Measurements from ENCODE around the gene SLC30A2. TPM values are rescaled to one million over a fixed set of nuclear protein-coding genes. Genes with fewer than 3 reads are reported as not detected.

The SLC30A2 gene
- total RNA-seq, 2 experiments from 2014 or later: not detected

- no peaks in the 10 kb centered on the region for H3K9me3 Mint-ChIP-seq
- no peak overlapping the region for H3K27ac Mint-ChIP-seq
- no peaks in the 10 kb centered on the region for H3K36me3 Mint-ChIP-seq (ENCODE audit: low read depth)
- CTCF ChIA-PET: interaction anchor here (0.7 to 1.8 kb wide), 2 partner anchors 65 to 83 kb away, joined by 3 to 8 read pairs; no protein-coding TSS in a partner anchor
- H3K27me3 Mint-ChIP-seq: peaks cover 36% of the 10 kb centered on the region
- H3K4me3 Mint-ChIP-seq: no peak overlapping the region
- POLR2A ChIA-PET: no interaction called here
- H3K4me1 Mint-ChIP-seq: peaks cover 14% of the 10 kb centered on the region
- DNase-seq: no peak
Measured at GRCh38 chr1:26079960-26080814, 34.3 kb upstream of the SLC30A2 start.

- Mint-ChIP-seq H3K4me1 (peaks cover 15% of the 10 kb centered on the region), H3K4me3 (no peak overlapping the region), H3K27ac (no peak overlapping the region), H3K36me3 (ENCODE audit: low read depth) (no peaks in the 10 kb centered on the region), H3K27me3 (peaks cover 31% of the 10 kb centered on the region), H3K9me3 (no peaks in the 10 kb centered on the region)
- CTCF ChIA-PET: interaction anchor here (0.7 to 1.8 kb wide), 2 partner anchors 66 to 84 kb away, joined by 3 to 8 read pairs; no protein-coding TSS in a partner anchor
- DNase-seq: no peak
- POLR2A ChIA-PET: no interaction called here
Measured at GRCh38 chr1:26079178-26079563, 33.3 kb upstream of the SLC30A2 start.

GRCh38 chr1:26078286-26079177, 32.6 kb upstream of the SLC30A2 start:
- no peak overlapping the region for H3K4me3 Mint-ChIP-seq
- CTCF ChIA-PET: interaction anchor here (0.7 kb wide), 1 partner anchor 81 kb away, joined by 3 read pairs; the partner anchor contains the start of gene PAFAH2
- no peaks in the 10 kb centered on the region for H3K9me3 Mint-ChIP-seq
- POLR2A ChIA-PET: no interaction called here
- peaks cover 26% of the 10 kb centered on the region for H3K27me3 Mint-ChIP-seq
- peaks cover 15% of the 10 kb centered on the region for H3K4me1 Mint-ChIP-seq
- no peaks in the 10 kb centered on the region for H3K36me3 Mint-ChIP-seq (ENCODE audit: low read depth)
- H3K27ac Mint-ChIP-seq: no peak overlapping the region
- no peak for DNase-seq

- peaks cover 15% of the 10 kb centered on the region for H3K4me1 Mint-ChIP-seq
- H3K27ac Mint-ChIP-seq: no peak overlapping the region
- H3K36me3 Mint-ChIP-seq (ENCODE audit: low read depth): no peaks in the 10 kb centered on the region
- ChIA-PET CTCF (interaction anchor here (0.7 kb wide), 1 partner anchor 133 kb away, joined by 3 read pairs; no protein-coding TSS in a partner anchor), POLR2A (no interaction called here)
- no peaks in the 10 kb centered on the region for H3K9me3 Mint-ChIP-seq
- H3K27me3 Mint-ChIP-seq: peaks cover 29% of the 10 kb centered on the region
- no peak for DNase-seq
- no peak overlapping the region for H3K4me3 Mint-ChIP-seq
Measured at GRCh38 chr1:26077524-26077923, 31.6 kb upstream of the SLC30A2 start.

GRCh38 chr1:26075421-26076144, 29.7 kb upstream of the SLC30A2 start:
- ChIA-PET CTCF (no interaction called here), POLR2A (no interaction called here)
- Mint-ChIP-seq H3K9me3 (no peaks in the 10 kb centered on the region), H3K27ac (no peak overlapping the region), H3K4me3 (no peak overlapping the region), H3K27me3 (peaks cover 40% of the 10 kb centered on the region), H3K4me1 (peaks cover 15% of the 10 kb centered on the region), H3K36me3 (ENCODE audit: low read depth) (no peaks in the 10 kb centered on the region)
- DNase-seq: no peak

GRCh38 chr1:26072305-26072704, 26.4 kb upstream of the SLC30A2 start:
- Mint-ChIP-seq H3K9me3 (no peaks in the 10 kb centered on the region), H3K36me3 (ENCODE audit: low read depth) (no peaks in the 10 kb centered on the region), H3K4me3 (no peak overlapping the region), H3K27me3 (peaks cover 32% of the 10 kb centered on the region), H3K4me1 (peaks cover 15% of the 10 kb centered on the region), H3K27ac (no peak overlapping the region)
- DNase-seq: no peak
- ChIA-PET CTCF (no interaction called here), POLR2A (no interaction called here)

- ChIA-PET CTCF (interaction anchor here (0.9 to 1.1 kb wide), 2 partner anchors 72 to 99 kb away, joined by 4 to 5 read pairs; partner anchors contain the start of gene ZNF593), POLR2A (no interaction called here)
- H3K27ac Mint-ChIP-seq: no peak overlapping the region
- no peak for DNase-seq
- no peaks in the 10 kb centered on the region for H3K36me3 Mint-ChIP-seq (ENCODE audit: low read depth)
- H3K4me1 Mint-ChIP-seq: peaks cover 9% of the 10 kb centered on the region
- peaks cover 30% of the 10 kb centered on the region for H3K27me3 Mint-ChIP-seq
- no peak overlapping the region for H3K4me3 Mint-ChIP-seq
- H3K9me3 Mint-ChIP-seq: no peaks in the 10 kb centered on the region
Measured at GRCh38 chr1:26070963-26071342, 25.0 kb upstream of the SLC30A2 start.

- DNase-seq: no peak
- Mint-ChIP-seq H3K27ac (no peak overlapping the region), H3K27me3 (peaks cover 25% of the 10 kb centered on the region), H3K4me3 (no peak overlapping the region), H3K36me3 (ENCODE audit: low read depth) (no peaks in the 10 kb centered on the region), H3K4me1 (peaks cover 3% of the 10 kb centered on the region), H3K9me3 (no peaks in the 10 kb centered on the region)
- ChIA-PET CTCF (interaction anchor here (0.9 to 1.1 kb wide), 2 partner anchors 73 to 99 kb away, joined by 4 to 5 read pairs; partner anchors contain the start of gene ZNF593), POLR2A (no interaction called here)
Measured at GRCh38 chr1:26070296-26070962, 24.5 kb upstream of the SLC30A2 start.

GRCh38 chr1:26069941-26070295, 24.0 kb upstream of the SLC30A2 start:
- ChIA-PET CTCF (no interaction called here), POLR2A (no interaction called here)
- Mint-ChIP-seq H3K9me3 (no peaks in the 10 kb centered on the region), H3K27me3 (peaks cover 24% of the 10 kb centered on the region), H3K4me1 (no peaks in the 10 kb centered on the region), H3K36me3 (ENCODE audit: low read depth) (no peaks in the 10 kb centered on the region), H3K27ac (no peak overlapping the region), H3K4me3 (no peak overlapping the region)
- no peak for DNase-seq

GRCh38 chr1:26067432-26067911, 21.6 kb upstream of the SLC30A2 start, which contains the start of gene TRIM63:
Gene TRIM63, minus strand, starts transcription at chr1:26067630. Its CDS starts 136 bp downstream, at chr1:26067494.
- POLR2A ChIA-PET: interaction anchor here (1.8 kb wide), 1 partner anchor 33 kb away, joined by 4 read pairs; no protein-coding TSS in a partner anchor
- CTCF ChIA-PET: interaction anchor here (1.9 kb wide), 1 partner anchor 31 kb away, joined by 4 read pairs; no protein-coding TSS in a partner anchor
- no peaks in the 10 kb centered on the region for H3K9me3 Mint-ChIP-seq
- no peak within 1 kb of the TSS for H3K4me3 Mint-ChIP-seq
- DNase-seq: no peak
- no peaks in the 10 kb centered on the region for H3K36me3 Mint-ChIP-seq (ENCODE audit: low read depth)
- H3K27ac Mint-ChIP-seq: no peak within 1 kb of the TSS
- no peaks in the 10 kb centered on the region for H3K4me1 Mint-ChIP-seq
- H3K27me3 Mint-ChIP-seq: peaks cover 23% of the 10 kb centered on the region

- no peaks in the 10 kb centered on the region for H3K4me1 Mint-ChIP-seq
- CTCF ChIA-PET: interaction anchor here (1.9 kb wide), 1 partner anchor 30 kb away, joined by 4 read pairs; no protein-coding TSS in a partner anchor
Measured at GRCh38 chr1:26066857-26067256, 20.9 kb upstream of the SLC30A2 start.

GRCh38 chr1:26066160-26066559, 20.2 kb upstream of the SLC30A2 start:
- Mint-ChIP-seq H3K27ac (no peak overlapping the region), H3K9me3 (no peaks in the 10 kb centered on the region), H3K36me3 (ENCODE audit: low read depth) (no peaks in the 10 kb centered on the region), H3K27me3 (peaks cover 20% of the 10 kb centered on the region), H3K4me3 (no peak overlapping the region), H3K4me1 (no peaks in the 10 kb centered on the region)
- CTCF ChIA-PET: interaction anchor here (1.9 kb wide), 1 partner anchor 30 kb away, joined by 4 read pairs; no protein-coding TSS in a partner anchor
- POLR2A ChIA-PET: interaction anchor here (0.8 to 1.8 kb wide), 2 partner anchors 8 to 32 kb away, joined by 3 to 4 read pairs; no protein-coding TSS in a partner anchor
- DNase-seq: no peak

More at GRCh38 chr1:26066857-26067256, 20.9 kb upstream of the SLC30A2 start:
- no peak overlapping the region for H3K27ac Mint-ChIP-seq
- no peaks in the 10 kb centered on the region for H3K36me3 Mint-ChIP-seq (ENCODE audit: low read depth)
- H3K9me3 Mint-ChIP-seq: no peaks in the 10 kb centered on the region
- no peak for DNase-seq
- POLR2A ChIA-PET: interaction anchor here (1.8 kb wide), 1 partner anchor 32 kb away, joined by 4 read pairs; no protein-coding TSS in a partner anchor
- no peak overlapping the region for H3K4me3 Mint-ChIP-seq
- peaks cover 18% of the 10 kb centered on the region for H3K27me3 Mint-ChIP-seq
